ENCODE measurements around the gene SLC40A1. TPM values are rescaled to one million over a fixed set of nuclear protein-coding genes. Genes with fewer than 3 reads are reported as not detected.

The SLC40A1 gene
- total RNA-seq, 2 experiments from 2014 or later, result 7.4 to 8.2 TPM

DNA sequence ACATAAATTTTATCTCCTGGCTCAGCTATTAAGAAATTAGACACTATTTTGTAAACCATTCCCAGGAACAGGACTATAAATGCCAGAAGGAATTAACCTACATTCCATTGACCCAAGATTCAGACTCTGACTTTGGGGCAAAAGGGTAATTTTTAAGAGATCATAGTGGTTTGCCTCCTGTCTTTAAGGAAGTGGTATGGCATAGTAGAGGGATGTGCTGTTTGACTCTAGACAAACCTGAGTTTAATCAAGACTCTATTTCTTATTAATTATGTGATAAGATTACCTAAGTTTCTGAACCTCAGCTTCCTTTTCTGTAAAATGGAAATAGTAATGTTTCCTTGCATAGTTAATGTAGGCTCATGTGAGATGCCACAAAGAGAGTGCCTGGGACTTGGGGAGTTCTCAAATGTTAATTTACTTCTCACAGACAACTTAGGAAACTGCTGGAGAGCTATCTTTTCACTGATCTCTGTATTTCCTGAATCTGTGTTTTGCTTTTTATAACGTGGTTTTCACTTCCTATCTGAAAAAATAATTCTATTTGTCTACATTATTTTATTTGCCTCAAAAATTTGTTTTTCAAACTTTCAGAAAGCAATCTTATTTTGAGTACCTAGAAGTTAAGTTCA, 11.9 kb upstream of the SLC40A1 start:
- POLR2A ChIA-PET, result interaction anchor here (1.4 to 2.1 kb wide), 2 partner anchors 12 to 66 kb away, joined by 4 to 11 read pairs; partner anchors contain the start of gene SLC40A1
- H3K27ac Mint-ChIP-seq, result peak overlapping the region; percentile 34
- DNase-seq, result peak in 2 of 14 experiments; percentile 8 to 34

DNA sequence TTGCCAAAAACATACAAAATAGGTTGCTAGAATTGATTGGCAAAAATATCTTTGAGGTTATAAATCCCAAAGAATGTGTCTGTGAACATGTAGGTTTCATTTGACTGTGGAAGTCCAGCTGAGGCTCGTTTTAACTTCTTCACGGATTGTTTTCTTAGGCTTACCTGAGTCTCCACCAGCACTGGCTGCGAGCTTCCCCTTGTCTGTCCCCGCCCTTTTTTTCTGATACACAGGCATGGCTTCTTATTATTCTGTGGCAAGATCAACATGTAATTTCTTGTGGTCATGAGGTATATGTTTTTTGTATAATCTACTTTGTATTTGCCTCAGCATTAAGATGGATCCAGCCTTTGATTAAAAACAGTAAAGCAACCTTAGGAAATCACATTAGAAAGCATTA, 7.2 kb upstream of the SLC40A1 start:
- Mint-ChIP-seq H3K27ac (no peak overlapping the region), H3K9me3 (no peaks in the 10 kb centered on the region), H3K4me3 (no peak overlapping the region), H3K4me1 (ENCODE audit: low read depth) (peaks cover 33% of the 10 kb centered on the region), H3K27me3 (peaks cover 4% of the 10 kb centered on the region), H3K36me3 (ENCODE audit: low read depth) (no peaks in the 10 kb centered on the region)
- H3K4me3 ChIP-seq (ENCODE audit: low read length), result no peak overlapping the region
- ChIA-PET CTCF (no interaction called here), POLR2A (no interaction called here)
- no peak overlapping the region for H3K27ac ChIP-seq (ENCODE audit: low read depth in 1 of 2, low read length in 2 of 2)
- no peaks in the 10 kb centered on the region for H3K27me3 ChIP-seq (ENCODE audit: control insufficient read depth in 1 of 2, insufficient read depth in 2 of 2, low read length in 2 of 2)
- ATAC-seq (ENCODE audit: poor library complexity) (no peak), DNase-seq (no peak)
- H3K9me3 ChIP-seq (ENCODE audit: control insufficient read depth in 1 of 2, insufficient read depth in 1 of 2, low read length in 2 of 2), result no peaks in the 10 kb centered on the region
- no peaks in the 10 kb centered on the region for H3K4me1 ChIP-seq (ENCODE audit: insufficient read depth, low read length)
- TF ChIP-seq, protein P1, sequence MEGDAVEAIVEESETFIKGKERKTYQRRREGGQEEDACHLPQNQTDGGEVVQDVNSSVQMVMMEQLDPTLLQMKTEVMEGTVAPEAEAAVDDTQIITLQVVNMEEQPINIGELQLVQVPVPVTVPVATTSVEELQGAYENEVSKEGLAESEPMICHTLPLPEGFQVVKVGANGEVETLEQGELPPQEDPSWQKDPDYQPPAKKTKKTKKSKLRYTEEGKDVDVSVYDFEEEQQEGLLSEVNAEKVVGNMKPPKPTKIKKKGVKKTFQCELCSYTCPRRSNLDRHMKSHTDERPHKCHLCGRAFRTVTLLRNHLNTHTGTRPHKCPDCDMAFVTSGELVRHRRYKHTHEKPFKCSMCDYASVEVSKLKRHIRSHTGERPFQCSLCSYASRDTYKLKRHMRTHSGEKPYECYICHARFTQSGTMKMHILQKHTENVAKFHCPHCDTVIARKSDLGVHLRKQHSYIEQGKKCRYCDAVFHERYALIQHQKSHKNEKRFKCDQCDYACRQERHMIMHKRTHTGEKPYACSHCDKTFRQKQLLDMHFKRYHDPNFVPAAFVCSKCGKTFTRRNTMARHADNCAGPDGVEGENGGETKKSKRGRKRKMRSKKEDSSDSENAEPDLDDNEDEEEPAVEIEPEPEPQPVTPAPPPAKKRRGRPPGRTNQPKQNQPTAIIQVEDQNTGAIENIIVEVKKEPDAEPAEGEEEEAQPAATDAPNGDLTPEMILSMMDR (IDR thresholded peaks at IDR 0.05), result no peak
- intact Hi-C loops (cut with DNase I, micrococcal nuclease), result no loop called here
- no peaks in the 10 kb centered on the region for H3K36me3 ChIP-seq (ENCODE audit: insufficient read depth, low read length)

More for the DNA sequence above, 11.9 kb upstream of the SLC40A1 start:
- peak; percentile 48 for ATAC-seq (ENCODE audit: poor library complexity)
- Histone ChIP-seq H3K36me3 (ENCODE audit: insufficient read depth, low read length) (no peaks in the 10 kb centered on the region), H3K27ac (ENCODE audit: low read depth in 1 of 2, low read length in 2 of 2) (peak overlapping the region; percentile 2 to 25), H3K27me3 (ENCODE audit: control insufficient read depth in 1 of 2, insufficient read depth in 2 of 2, low read length in 2 of 2) (no peaks in the 10 kb centered on the region), H3K4me3 (ENCODE audit: low read length) (peak overlapping the region; percentile 7), H3K4me1 (ENCODE audit: insufficient read depth, low read length) (peaks cover 10% of the 10 kb centered on the region), H3K9me3 (ENCODE audit: control insufficient read depth in 1 of 2, insufficient read depth in 1 of 2, low read length in 2 of 2) (no peaks in the 10 kb centered on the region)
- Mint-ChIP-seq H3K9me3 (no peaks in the 10 kb centered on the region), H3K4me1 (ENCODE audit: low read depth) (peaks cover 46% of the 10 kb centered on the region), H3K36me3 (ENCODE audit: low read depth) (no peaks in the 10 kb centered on the region), H3K27me3 (no peaks in the 10 kb centered on the region), H3K4me3 (peak overlapping the region; percentile 7)
- CTCF ChIA-PET, result no interaction called here
- TF ChIP-seq, protein P1 (IDR thresholded peaks at IDR 0.05), result no peak
- intact Hi-C loops (cut with DNase I, micrococcal nuclease), result loop anchor here in 1 of 2 experiments (1.0 kb wide), 1 partner anchor 10 kb away; no protein-coding TSS in a partner anchor

DNA sequence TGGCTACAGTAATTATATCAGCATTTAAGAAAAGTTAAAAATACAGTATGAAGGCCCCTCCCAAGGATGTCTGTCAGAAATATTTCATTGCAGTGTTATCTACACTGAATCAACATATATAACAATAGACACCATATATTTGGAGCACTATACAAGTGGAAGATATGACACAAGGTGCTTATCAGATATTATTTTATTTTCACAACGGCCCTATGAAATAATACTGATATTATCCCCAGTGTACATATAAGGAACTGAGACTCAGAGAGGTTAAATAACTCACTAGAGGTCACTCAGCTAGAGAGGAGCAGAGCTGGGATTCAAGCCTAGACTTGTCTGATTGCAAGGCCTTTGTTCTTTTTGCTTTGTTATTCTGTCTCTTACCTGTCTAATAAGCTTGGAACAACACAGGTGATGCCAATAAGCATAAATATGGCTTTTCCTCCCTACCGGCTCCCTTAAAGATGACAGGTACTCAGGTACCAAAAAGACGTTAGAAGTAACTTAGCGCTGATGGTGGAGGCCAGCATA, 4.7 kb upstream of the SLC40A1 start:
- H3K36me3 ChIP-seq (ENCODE audit: insufficient read depth, low read length), result no peaks in the 10 kb centered on the region
- TF ChIP-seq, protein P1 (IDR thresholded peaks at IDR 0.05), result no peak
- H3K36me3 Mint-ChIP-seq (ENCODE audit: low read depth), result peaks cover 2% of the 10 kb centered on the region
- no peaks in the 10 kb centered on the region for H3K9me3 ChIP-seq (ENCODE audit: control insufficient read depth in 1 of 2, insufficient read depth in 1 of 2, low read length in 2 of 2)
- H3K4me1 ChIP-seq (ENCODE audit: insufficient read depth, low read length), result peaks cover 12% of the 10 kb centered on the region
- peaks cover 9% of the 10 kb centered on the region for H3K27me3 Mint-ChIP-seq
- POLR2A ChIA-PET, result no interaction called here
- H3K27ac Mint-ChIP-seq, result no peak overlapping the region
- no peaks in the 10 kb centered on the region for H3K27me3 ChIP-seq (ENCODE audit: control insufficient read depth in 1 of 2, insufficient read depth in 2 of 2, low read length in 2 of 2)
- H3K27ac ChIP-seq (ENCODE audit: low read depth in 1 of 2, low read length in 2 of 2), result no peak overlapping the region
- intact Hi-C loops (cut with DNase I, micrococcal nuclease), result no loop called here
- H3K4me3 ChIP-seq (ENCODE audit: low read length), result no peak overlapping the region
- no peaks in the 10 kb centered on the region for H3K9me3 Mint-ChIP-seq
- ATAC-seq (ENCODE audit: poor library complexity), result no peak
- CTCF ChIA-PET, result no interaction called here
- H3K4me3 Mint-ChIP-seq, result no peak overlapping the region
- H3K4me1 Mint-ChIP-seq (ENCODE audit: low read depth), result peaks cover 20% of the 10 kb centered on the region
- no peak for DNase-seq

Measured in CD4-positive, alpha-beta T cell (primary cell).